Measurements from ENCODE around the gene TMEM201. TPM values are rescaled to one million over a fixed set of nuclear protein-coding genes. Genes with fewer than 3 reads are reported as not detected.

TMEM201 gene
- 3.0 and 3.2 TPM in 2 replicates for total RNA-seq

GRCh38 chr1:9588551-9589143, at the start of gene TMEM201:
Gene TMEM201 (plus strand): TSS chr1:9588911. CDS start chr1:9588931, 20 bp downstream.

DNA sequence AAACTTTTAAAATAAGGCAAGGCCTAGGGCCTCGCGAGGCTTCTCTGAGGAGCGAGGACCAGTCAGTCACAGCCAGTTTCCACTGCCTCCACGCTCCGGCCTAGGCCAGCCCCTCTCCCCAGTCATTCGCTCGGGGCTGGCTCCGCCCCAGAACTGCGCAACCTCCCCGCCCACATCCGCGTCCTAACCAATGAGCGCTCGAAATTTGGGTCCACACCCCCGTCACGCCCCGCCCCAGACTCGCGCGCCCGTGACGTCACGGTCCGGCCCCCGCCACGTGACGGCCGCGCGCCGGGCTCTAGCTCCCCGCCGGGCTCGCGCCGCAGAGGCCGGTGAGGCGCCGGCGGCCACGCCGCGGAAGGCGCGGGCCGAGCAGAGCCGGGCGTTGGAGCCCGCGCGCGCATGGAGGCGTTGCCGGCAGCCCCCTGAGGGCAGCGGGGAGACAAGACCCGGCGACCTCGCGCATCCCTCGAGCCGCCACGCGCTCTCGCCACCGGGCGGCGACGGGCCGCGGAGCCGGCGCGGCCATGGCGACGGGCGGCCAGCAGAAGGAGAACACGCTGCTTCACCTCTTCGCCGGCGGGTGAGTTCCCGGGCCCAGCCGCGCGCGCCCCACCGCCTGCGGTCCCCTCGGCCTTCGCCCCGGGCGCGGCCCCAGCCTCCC, 49.4 kb upstream of the TMEM201 start, which contains the start of gene SLC25A33:
Gene SLC25A33, plus strand, starts transcription at position 301 of the 664 bp plus-strand sequence. Its CDS starts 227 bp downstream, at position 528.

GRCh38 chr1:9651565-9652378, 63.1 kb downstream of the TMEM201 start, which contains the start of gene PIK3CD:
Gene PIK3CD (plus strand): TSS chr1:9651731. CDS start chr1:9710456, 58,725 bp downstream.

Other genes with a start within 250 kb of the TMEM201 start
- 3.8 and 4.2 TPM in 2 replicates for gene SLC25A33, start 49.4 kb upstream of the TMEM201 start, total RNA-seq
- 1.1 and 1.5 TPM in 2 replicates for gene PIK3CD, start 62.8 kb downstream of the TMEM201 start, total RNA-seq
- 104 and 117 TPM in 2 replicates for gene CLSTN1, start 235.1 kb downstream of the TMEM201 start, total RNA-seq

Data from aortic smooth muscle cell (primary cell).